ENCODE measurements around the gene EIF1AX. TPM values are rescaled to one million over a fixed set of nuclear protein-coding genes. Genes with fewer than 3 reads are reported as not detected.

The EIF1AX gene
- total and polyA plus RNA-seq, 2 of the 13 experiments (the other 11 are each of a cell fraction or from before 2014, with no cell fraction given) = 35.1 to 82.7 TPM

GRCh38 chrX:20116577-20117240, 24.9 kb downstream of the EIF1AX start, which contains the start of gene MAP7D2 (continued):
- TF ChIP-seq ZNF746 (CRISPR knock-in tag; IDR thresholded peaks at IDR 0.05) = 0 out of 2 replicates have a peak, but pooled peaks have one; percentile 19
- TF ChIP-seq HES4 (CRISPR knock-in tag; IDR thresholded peaks at IDR 0.05; ENCODE audit: borderline replicate concordance) = no peak
- TF ChIP-seq TRIM22 (IDR thresholded peaks at IDR 0.05) = no peak
- no peak for TF ChIP-seq ELF4 (CRISPR knock-in tag; IDR thresholded peaks at IDR 0.05; ENCODE audit: borderline replicate concordance)
- no peak for TF ChIP-seq ZNF44 (CRISPR knock-in tag; IDR thresholded peaks at IDR 0.05)
- no peak for TF ChIP-seq ZNF891 (CRISPR knock-in tag; IDR thresholded peaks at IDR 0.05)
- TF ChIP-seq ZNF678 (CRISPR knock-in tag; IDR thresholded peaks at IDR 0.05) = no peak
- TF ChIP-seq SPEN (CRISPR knock-in tag; IDR thresholded peaks at IDR 0.05; ENCODE audit: low read depth) = 0 out of 2 replicates have a peak, but pooled peaks have one; percentile 29
- TF ChIP-seq ZNF607 (CRISPR knock-in tag; IDR thresholded peaks at IDR 0.05; ENCODE audit: borderline replicate concordance) = 0 out of 2 replicates have a peak, but pooled peaks have one; percentile 9
- TF ChIP-seq ZNF224 (CRISPR knock-in tag; IDR thresholded peaks at IDR 0.05) = no peak
- TF ChIP-seq GLMP (CRISPR knock-in tag; IDR thresholded peaks at IDR 0.05; ENCODE audit: borderline replicate concordance) = no peak
- peak; percentile 75 for TF ChIP-seq BHLHE40 (IDR thresholded peaks at IDR 0.05; ENCODE audit: low read length)
- no peak for TF ChIP-seq ZC3H4 (CRISPR knock-in tag; IDR thresholded peaks at IDR 0.05; ENCODE audit: borderline replicate concordance)
- no peak for TF ChIP-seq TOPORS (CRISPR knock-in tag; IDR thresholded peaks at IDR 0.05)
- TF ChIP-seq ZNF275 (CRISPR knock-in tag; IDR thresholded peaks at IDR 0.05; ENCODE audit: borderline replicate concordance) = no peak
- TF ChIP-seq RFX5 (IDR thresholded peaks at IDR 0.05; ENCODE audit: low read depth, low read length) = no peak
- peak; percentile 69 for TF ChIP-seq MYC (CRISPR knock-in tag; IDR thresholded peaks at IDR 0.05; ENCODE audit: borderline replicate concordance)
- TF ChIP-seq ZNF782 (CRISPR knock-in tag; IDR thresholded peaks at IDR 0.05; ENCODE audit: borderline replicate concordance) = no peak
- no peak for TF ChIP-seq ZBTB3 (CRISPR knock-in tag; IDR thresholded peaks at IDR 0.05; ENCODE audit: borderline replicate concordance, low read depth)
- TF ChIP-seq TFDP2 (CRISPR knock-in tag; IDR thresholded peaks at IDR 0.05) = 0 out of 2 replicates have a peak, but pooled peaks have one; percentile 33
- no peak for TF ChIP-seq CSRNP2 (CRISPR knock-in tag; conservative IDR thresholded peaks at IDR 0.05; ENCODE audit: low read depth)
- TF ChIP-seq MXI1 (IDR thresholded peaks at IDR 0.05; ENCODE audit: borderline replicate concordance, low read depth, low read length) = no peak
